ENCODE results near the gene RUFY1.
A peak's percentile ranks its signal among the peaks of the same experiment; 100 is the strongest.
"Not testable (repeated sequence)": the region's sequence is repeated elsewhere in the genome, so short reads cannot be mapped to it uniquely, and the experiment has no call there.

RUFY1 gene

GRCh38 chr5:179643141-179643920, 93.0 kb downstream of the RUFY1 start:
- not testable (repeated sequence) for FAIRE-seq; DNase-seq (ENCODE audit: insufficient read length, low spot score)

GRCh38 chr5:179644766-179645165, 94.4 kb downstream of the RUFY1 start:
- not testable (repeated sequence) for FAIRE-seq; DNase-seq (ENCODE audit: insufficient read length, low spot score)

- TF ChIP-seq PAX5 (IDR thresholded peaks at IDR 0.05; ENCODE audit: insufficient read depth, low read length, severe bottlenecking) (no peak), POU2F2 (IDR thresholded peaks at IDR 0.05; ENCODE audit: low read depth, low read length) (no peak), POLR2A (IDR thresholded peaks at IDR 0.05; ENCODE audit: low read depth, low read length) (no peak), TAF1 (IDR thresholded peaks at IDR 0.05; ENCODE audit: low read depth, low read length) (no peak)
- DNase-seq (ENCODE audit: insufficient read length, low spot score) (no peak), FAIRE-seq (no peak)
These were observed 98.1 kb downstream of the RUFY1 start for GRCh38 chr5:179648410-179648809.

- DNase-seq (ENCODE audit: insufficient read length, low spot score); FAIRE-seq: not testable (repeated sequence)
These were observed 98.9 kb downstream of the RUFY1 start for GRCh38 chr5:179649166-179649703.

- DNase-seq (ENCODE audit: insufficient read length, low spot score); FAIRE-seq: not testable (repeated sequence)
These were observed 99.9 kb downstream of the RUFY1 start for GRCh38 chr5:179650245-179650644.

GRCh38 chr5:179653135-179653534, 102.8 kb downstream of the RUFY1 start:
- not testable (repeated sequence) for DNase-seq (ENCODE audit: insufficient read length, low spot score); FAIRE-seq

- FAIRE-seq: peak; percentile 92
These were observed 107.2 kb downstream of the RUFY1 start for GRCh38 chr5:179657302-179658178.

GRCh38 chr5:179658179-179658856, 108.0 kb downstream of the RUFY1 start:
- not testable (repeated sequence) for FAIRE-seq; DNase-seq (ENCODE audit: insufficient read length, low spot score)

More at GRCh38 chr5:179657302-179658178, 107.2 kb downstream of the RUFY1 start:
- not testable (repeated sequence) for DNase-seq (ENCODE audit: insufficient read length, low spot score)
